MM.1S (cell line): ENCODE measurements around the gene HTRA1.

ENCODE experiments used
- EZH2 ChIP-seq: fragments of 300-600 bp; sonication (generic); optimal IDR thresholded peaks from 2 replicates; pipeline ENCODE3; 2017; ENCODE audit warnings: low read depth, mild to moderate bottlenecking, antibody characterized with exemption, low read length, mixed read lengths
- EZH2phosphoT487 ChIP-seq: fragments of 300-600 bp; sonication (generic); IDR thresholded peaks from 2 replicates; pipeline ENCODE4 v1.6.1; 2018; ENCODE audit warnings: antibody characterized with exemption, low read length
- TF ChIP-seq, protein P1 (sequence below): fragments of 300-600 bp; sonication (generic); IDR thresholded peaks from 2 replicates; pipeline ENCODE4 v1.5.1; 2016; ENCODE audit warnings: antibody characterized with exemption, low read length, mixed read lengths

- TF ChIP-seq, protein P1, sequence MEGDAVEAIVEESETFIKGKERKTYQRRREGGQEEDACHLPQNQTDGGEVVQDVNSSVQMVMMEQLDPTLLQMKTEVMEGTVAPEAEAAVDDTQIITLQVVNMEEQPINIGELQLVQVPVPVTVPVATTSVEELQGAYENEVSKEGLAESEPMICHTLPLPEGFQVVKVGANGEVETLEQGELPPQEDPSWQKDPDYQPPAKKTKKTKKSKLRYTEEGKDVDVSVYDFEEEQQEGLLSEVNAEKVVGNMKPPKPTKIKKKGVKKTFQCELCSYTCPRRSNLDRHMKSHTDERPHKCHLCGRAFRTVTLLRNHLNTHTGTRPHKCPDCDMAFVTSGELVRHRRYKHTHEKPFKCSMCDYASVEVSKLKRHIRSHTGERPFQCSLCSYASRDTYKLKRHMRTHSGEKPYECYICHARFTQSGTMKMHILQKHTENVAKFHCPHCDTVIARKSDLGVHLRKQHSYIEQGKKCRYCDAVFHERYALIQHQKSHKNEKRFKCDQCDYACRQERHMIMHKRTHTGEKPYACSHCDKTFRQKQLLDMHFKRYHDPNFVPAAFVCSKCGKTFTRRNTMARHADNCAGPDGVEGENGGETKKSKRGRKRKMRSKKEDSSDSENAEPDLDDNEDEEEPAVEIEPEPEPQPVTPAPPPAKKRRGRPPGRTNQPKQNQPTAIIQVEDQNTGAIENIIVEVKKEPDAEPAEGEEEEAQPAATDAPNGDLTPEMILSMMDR: no peak
- no peak for TF ChIP-seq EZH2
- no peak for TF ChIP-seq EZH2phosphoT487
These were observed 46.7 kb downstream of the HTRA1 start for GRCh38 chr10:122508021-122508420.
